Aorta (tissue), 5 donors: ENCODE measurements around the gene PTPRB. TPM values are rescaled to one million over a fixed set of nuclear protein-coding genes. Genes with fewer than 3 reads are reported as not detected.

Experiments used
- ATAC-seq: fragments of 200-7000 bp; cut with Tn5 transposase; one replicate; pipeline ENCODE4 v1.9.1; 2022; ENCODE audit warnings: moderate library complexity; ENCODE audit not compliant: low FRiP score
- DNase-seq, 2 donors: peaks; one replicate each; pipeline ENCODE4 v3.0.0-alpha.2; 2020
- H3K27ac ChIP-seq, 2 donors: one replicate each; pipeline ENCODE4 v1.5.1; 2013; ENCODE audit warnings: low read length in 2 of 2, mild to moderate bottlenecking in 2 of 2, moderate library complexity in 2 of 2, control low read depth in 1 of 2, inconsistent platforms in 1 of 2, low read depth in 1 of 2
- H3K27me3 ChIP-seq, 2 donors: one replicate each; pipeline ENCODE4 v1.6.1; 2013; ENCODE audit warnings: control low read depth in 1 of 2, low read length in 1 of 2, mild to moderate bottlenecking in 1 of 2, moderate library complexity in 1 of 2; ENCODE audit not compliant: insufficient read depth in 2 of 2, control insufficient read depth in 1 of 2
- H3K36me3 ChIP-seq, 2 donors: one replicate each; pipeline ENCODE4 v1.6.1; 2013; ENCODE audit warnings: control low read depth in 1 of 2, low read length in 1 of 2, mild to moderate bottlenecking in 1 of 2; ENCODE audit not compliant: insufficient read depth in 2 of 2, control insufficient read depth in 1 of 2
- H3K4me1 ChIP-seq, 2 donors: one replicate each; pipeline ENCODE4 v1.6.1; 2013; ENCODE audit warnings: low read length in 2 of 2, control low read depth in 1 of 2, mild to moderate bottlenecking in 1 of 2, moderate library complexity in 1 of 2; ENCODE audit not compliant: insufficient read depth in 2 of 2, control insufficient read depth in 1 of 2
- H3K4me3 ChIP-seq, 2 donors: one replicate each; pipeline ENCODE4 v1.5.1; 2013; ENCODE audit warnings: low read length in 2 of 2, control low read depth in 1 of 2, mild to moderate bottlenecking in 1 of 2
- H3K9me3 ChIP-seq: one replicate; pipeline ENCODE4 v1.6.1; 2013; ENCODE audit warnings: mild to moderate bottlenecking, low read length; ENCODE audit not compliant: control insufficient read depth
- WGBS, 2 donors: extraction: QIAGEN DNeasy Blood & Tissue Kit; methylation state at CpG; one replicate each; pipeline ENCODE4 v1.1.7; 2013; 5-methylcytosine and 5-hydroxymethylcytosine counted together
- intact Hi-C, 2 donors: fragments of 100-400 bp; cut with DNase I; formaldehyde crosslinking; loops; one replicate each; pipeline versions ENCODE4 v1.14.2 to v1.15.0; 2022
- polyA plus RNA-seq, 2 donors: library from polyadenylated mRNA; stranded (reverse); fragments of 200-250 nt; gene quantifications; one replicate each; pipeline ENCODE4 v1.2.3, GENCODE V29; 2013
- total RNA-seq, 2 donors: library from RNA; stranded (reverse); fragmentation: NEBNext Ultra II Directional; extraction: Animal tissue kit (Norgen Biotek cat#: 25700); gene quantifications; one replicate each; pipeline ENCODE4 v1.2.1, GENCODE V29; 2021
- donor health status: healthy with polysubstance abuse.
- donor health status: Bipolar disorder and iron deficiency.
- donor health status: DM: no; HTN: no; CAD: no.
- donor health status: DM: no; HTN: no; CAD: no.
- donor health status: DM: yes; HTN: yes; CAD: no.

Gene PTPRB
- total and polyA plus RNA-seq, 4 donors: 0.25 to 53.2 (median 20.1) TPM

DNA sequence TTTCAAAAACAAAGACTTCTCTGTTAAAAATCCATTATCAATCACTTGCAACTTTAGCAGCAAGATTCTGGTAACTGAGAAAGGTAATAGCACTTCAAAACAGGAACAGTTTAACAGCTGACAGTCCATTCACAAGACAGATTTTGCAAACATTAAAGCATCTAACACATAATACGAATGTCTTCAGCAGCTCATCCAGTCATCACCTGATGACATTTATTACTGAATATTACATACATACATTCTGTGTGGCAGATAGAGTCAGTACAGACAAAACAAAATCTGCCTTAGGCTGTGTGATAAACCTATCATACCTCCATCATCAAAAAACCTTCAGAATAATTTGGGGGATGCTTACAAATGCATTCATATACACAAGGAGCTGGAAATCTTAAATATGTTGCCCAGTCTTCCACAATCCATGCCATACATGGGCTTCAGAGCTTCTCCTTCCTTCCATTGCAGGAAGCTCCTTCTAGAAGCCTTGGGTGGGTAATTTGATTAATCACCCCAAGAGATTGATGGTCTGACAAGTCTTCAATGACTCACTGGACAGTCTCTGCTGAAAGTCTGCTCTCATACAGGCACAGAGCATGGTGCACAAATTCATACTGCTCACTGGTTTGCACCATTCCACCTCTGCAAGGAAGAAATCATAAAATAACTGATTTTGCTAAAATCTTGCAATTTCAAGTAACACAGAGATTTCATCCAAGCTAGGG is 1.6 kb upstream of the PTPRB start:
- Histone ChIP-seq H3K27ac (no peak overlapping the region), H3K9me3 (no peaks in the 10 kb centered on the region), H3K4me3 (no peak overlapping the region), H3K27me3 (no peaks in the 10 kb centered on the region), H3K4me1 (no peaks in the 10 kb centered on the region), H3K36me3 (no peaks in the 10 kb centered on the region)
- 87 to 95% methylated on average over 1 of the region's 1 CpG for WGBS, 2 donors
- ATAC-seq (no peak), DNase-seq (no peak)
- intact Hi-C loops: no loop called here

DNA sequence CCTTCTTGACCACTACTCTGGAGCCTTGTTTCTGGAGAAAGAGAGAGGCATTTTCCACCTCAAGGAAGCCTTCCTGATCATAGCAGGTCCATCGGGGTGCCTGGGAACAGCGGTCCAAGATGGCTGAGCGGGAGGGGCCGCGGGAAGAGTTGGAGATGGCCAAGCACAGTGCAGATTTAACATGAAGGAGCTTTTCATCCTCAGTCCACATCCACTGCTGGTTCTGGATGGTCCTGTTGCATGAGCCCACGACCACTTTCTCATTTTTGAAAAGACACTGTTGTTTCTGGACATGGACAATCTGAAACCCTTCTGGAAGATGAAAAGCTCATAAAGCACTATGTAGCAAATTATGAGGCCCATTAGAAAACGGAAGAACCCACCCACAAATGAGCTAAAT is 1.5 kb downstream of the PTPRB start:
- DNase-seq: no peak
- Histone ChIP-seq H3K9me3 (no peaks in the 10 kb centered on the region), H3K27me3 (no peaks in the 10 kb centered on the region), H3K4me3 (no peak overlapping the region), H3K4me1 (no peaks in the 10 kb centered on the region), H3K27ac (no peak overlapping the region), H3K36me3 (no peaks in the 10 kb centered on the region)
- intact Hi-C loops: no loop called here
- ATAC-seq: no peak
- WGBS, 2 donors: 95 to 96% methylated on average over 7 of the region's 7 CpGs

DNA sequence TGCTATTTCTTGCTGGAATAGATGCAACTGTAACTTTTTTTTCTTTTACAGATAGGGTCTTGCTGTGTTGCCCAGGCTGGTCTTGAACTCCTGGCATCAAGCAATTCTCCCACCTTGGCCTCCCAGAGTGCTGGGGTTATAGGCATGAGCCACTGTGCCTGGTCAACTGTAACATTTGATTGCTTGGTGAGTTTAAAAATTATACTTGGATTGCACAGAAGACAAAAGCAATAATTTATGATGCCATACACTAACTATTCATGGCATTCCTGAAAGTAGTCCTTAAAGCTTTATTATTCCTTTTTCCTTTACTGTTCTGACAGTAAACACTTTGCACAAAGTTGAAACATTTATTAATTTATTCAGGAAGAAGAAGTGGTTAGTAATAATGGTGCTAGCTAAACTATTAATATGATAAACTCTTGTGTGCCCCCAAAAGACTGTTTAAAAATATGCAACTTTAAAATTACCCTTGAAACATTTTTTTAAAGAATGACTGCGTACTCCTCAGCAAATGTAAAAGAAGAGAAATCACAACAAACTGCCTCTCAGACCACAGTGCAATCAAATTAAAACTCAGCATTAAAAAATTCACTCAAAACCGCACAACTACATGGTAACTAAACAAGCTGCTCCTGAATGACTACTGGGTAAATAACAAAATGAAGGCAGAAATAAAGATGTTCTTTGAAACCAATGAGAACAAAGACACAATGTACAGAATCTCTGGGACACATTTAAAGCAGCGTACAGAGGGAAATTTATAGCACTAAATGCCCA is 8.3 kb downstream of the PTPRB start:
- 88 to 90% methylated on average over 3 of the region's 3 CpGs for WGBS, 2 donors

DNA sequence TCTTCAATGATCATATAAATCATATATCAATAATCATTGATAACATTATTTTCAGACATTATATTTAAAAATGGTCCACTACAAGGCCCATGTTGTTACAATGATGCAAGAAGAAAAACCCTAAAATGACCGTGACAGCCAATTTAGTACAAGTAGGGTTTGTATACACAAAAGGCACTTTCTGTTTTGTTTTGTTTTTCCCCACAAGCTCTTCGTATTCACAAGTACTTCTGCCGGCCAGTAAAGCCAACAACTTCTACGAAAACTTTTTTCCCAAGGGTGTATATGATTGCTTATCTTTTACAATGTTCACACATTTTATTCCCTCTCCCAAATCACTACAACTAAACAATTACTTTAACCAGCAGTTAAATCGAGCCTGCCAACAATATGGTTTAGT is 9.6 kb downstream of the PTPRB start:
- H3K4me1 ChIP-seq: no peaks in the 10 kb centered on the region
- H3K36me3 ChIP-seq: no peaks in the 10 kb centered on the region
- no peak overlapping the region for H3K4me3 ChIP-seq
- H3K27me3 ChIP-seq: no peaks in the 10 kb centered on the region
- DNase-seq (no peak), ATAC-seq (no peak)
- intact Hi-C loops: no loop called here
- no peaks in the 10 kb centered on the region for H3K9me3 ChIP-seq
- H3K27ac ChIP-seq: no peak overlapping the region
- WGBS, 2 donors: 72% methylated on average over 5 of the region's 5 CpGs

More for the DNA sequence above, 8.3 kb downstream of the PTPRB start:
- H3K4me1 ChIP-seq: no peaks in the 10 kb centered on the region
- H3K9me3 ChIP-seq: no peaks in the 10 kb centered on the region
- H3K27me3 ChIP-seq: no peaks in the 10 kb centered on the region
- DNase-seq (no peak), ATAC-seq (no peak)
- intact Hi-C loops: no loop called here
- no peak overlapping the region for H3K4me3 ChIP-seq
- H3K36me3 ChIP-seq: no peaks in the 10 kb centered on the region
- H3K27ac ChIP-seq: no peak overlapping the region

DNA sequence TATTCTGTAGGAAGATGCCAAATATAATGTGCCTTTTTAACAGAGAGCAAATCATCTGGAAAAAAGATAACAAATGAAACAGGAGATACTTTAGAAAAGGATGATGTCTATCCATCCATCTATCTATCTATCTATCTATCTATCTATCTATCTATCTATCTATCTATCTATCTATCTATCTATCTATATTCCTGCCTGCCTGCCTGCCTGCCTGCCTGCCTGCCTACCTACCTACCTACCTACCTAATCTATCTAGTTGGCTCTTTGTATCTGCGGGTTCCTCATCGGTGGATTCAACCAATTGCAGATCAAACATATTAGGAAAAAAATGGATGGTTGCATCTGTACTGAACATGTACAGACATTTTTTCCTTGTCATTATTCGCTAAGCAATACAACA is 11.0 kb downstream of the PTPRB start:
- Histone ChIP-seq H3K27ac (no peak overlapping the region), H3K27me3 (no peaks in the 10 kb centered on the region), H3K4me3 (no peak overlapping the region), H3K9me3 (no peaks in the 10 kb centered on the region), H3K36me3 (no peaks in the 10 kb centered on the region), H3K4me1 (no peaks in the 10 kb centered on the region)
- ATAC-seq (no peak), DNase-seq (no peak)
- WGBS, 2 donors: 93 to 94% methylated on average over 3 of the region's 3 CpGs
- intact Hi-C loops: no loop called here

DNA sequence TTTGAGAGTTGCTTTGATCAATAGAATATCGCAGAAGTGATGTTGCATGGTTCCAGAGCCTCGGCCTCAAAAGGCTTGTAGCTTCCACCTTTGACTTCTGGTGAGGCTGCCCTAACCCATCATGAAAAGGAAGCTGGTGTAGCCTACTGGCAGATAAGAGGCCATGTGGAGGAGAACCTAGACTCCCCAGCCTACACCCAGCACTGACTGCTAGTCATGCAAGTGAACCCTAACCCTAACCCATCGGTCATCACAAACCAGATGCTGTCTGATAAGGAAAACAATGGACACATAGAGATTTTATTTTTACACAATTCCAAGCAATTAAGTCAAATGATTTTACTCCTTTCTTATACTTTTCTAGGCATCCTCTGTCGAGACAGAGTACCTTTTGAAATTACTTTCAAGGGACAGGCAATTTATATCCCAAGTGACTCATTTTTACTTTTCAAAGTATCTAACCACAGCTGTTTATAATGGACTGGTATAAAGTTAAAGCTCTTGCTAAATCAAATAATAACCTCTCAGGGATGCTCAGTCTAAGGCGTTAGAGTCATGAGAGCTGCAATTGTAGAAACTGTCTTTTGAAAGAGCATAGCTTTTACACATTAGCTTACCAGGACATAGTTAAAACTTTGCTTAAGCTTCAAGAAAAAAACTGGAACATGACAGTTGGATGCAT is 17.6 kb downstream of the PTPRB start:
- WGBS, 2 donors: 86% methylated on average over 5 of the region's 5 CpGs
- no peak overlapping the region for H3K27ac ChIP-seq
- peaks cover 0 to 1% of the 10 kb centered on the region in 2 donors for H3K4me1 ChIP-seq
- peak; percentile 33 for ATAC-seq
- H3K9me3 ChIP-seq: peaks cover 2% of the 10 kb centered on the region
- H3K27me3 ChIP-seq: no peaks in the 10 kb centered on the region
- H3K36me3 ChIP-seq: no peaks in the 10 kb centered on the region
- intact Hi-C loops: no loop called here
- DNase-seq: no peak
- H3K4me3 ChIP-seq: no peak overlapping the region

DNA sequence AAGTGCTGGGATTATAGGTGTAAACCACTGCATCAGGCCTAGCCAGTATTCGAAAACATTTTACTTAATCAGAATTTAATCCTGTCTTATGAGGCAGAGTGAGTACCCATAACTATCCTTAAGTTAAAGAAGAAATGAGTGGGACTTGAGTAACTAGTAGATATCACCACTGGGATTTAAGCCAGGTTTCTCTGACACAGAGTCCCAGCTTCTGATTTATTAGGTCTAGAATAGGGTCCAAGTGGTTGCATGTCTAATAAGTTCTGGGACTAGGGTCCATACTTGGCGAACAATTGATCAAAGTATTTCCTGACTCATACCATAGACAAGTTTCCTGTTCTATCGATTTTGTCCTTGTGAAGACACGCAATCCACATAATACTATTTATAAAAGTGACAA is 18.9 kb downstream of the PTPRB start:
- ATAC-seq: no peak
- H3K4me3 ChIP-seq: no peak overlapping the region
- no peak for DNase-seq
- H3K27ac ChIP-seq: no peak overlapping the region
- H3K27me3 ChIP-seq: no peaks in the 10 kb centered on the region
- intact Hi-C loops: no loop called here
- H3K36me3 ChIP-seq: no peaks in the 10 kb centered on the region
- WGBS, 2 donors: 89% methylated on average over 4 of the region's 4 CpGs
- H3K9me3 ChIP-seq: peaks cover 2% of the 10 kb centered on the region
- peaks cover 0 to 1% of the 10 kb centered on the region in 2 donors for H3K4me1 ChIP-seq

DNA sequence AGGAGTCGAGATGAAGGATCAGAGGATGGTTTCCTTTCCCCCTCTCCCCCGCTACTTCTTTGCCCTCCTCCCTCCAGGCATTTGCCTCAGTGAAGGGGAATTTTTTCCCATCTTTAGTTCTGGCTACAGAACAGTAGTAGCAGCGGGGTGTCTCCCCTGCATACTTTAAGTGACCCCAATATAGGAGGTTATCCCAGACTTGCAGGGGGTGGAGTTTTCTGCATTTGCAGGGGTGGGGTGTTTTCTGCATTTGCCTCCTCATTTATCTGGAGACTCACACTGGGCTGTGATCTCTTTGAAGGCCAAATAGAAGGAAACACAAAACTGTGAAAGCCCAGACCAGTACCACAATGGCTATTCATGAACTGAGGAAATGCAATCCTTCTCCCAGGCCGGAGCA is 19.8 kb downstream of the PTPRB start:
- no peaks in the 10 kb centered on the region for H3K27me3 ChIP-seq
- no peak overlapping the region for H3K27ac ChIP-seq
- H3K4me3 ChIP-seq: no peak overlapping the region
- H3K4me1 ChIP-seq: peaks cover 0 to 1% of the 10 kb centered on the region in 2 donors
- H3K36me3 ChIP-seq: no peaks in the 10 kb centered on the region
- DNase-seq (no peak), ATAC-seq (no peak)
- intact Hi-C loops: no loop called here
- H3K9me3 ChIP-seq: peaks cover 2% of the 10 kb centered on the region
- WGBS, 2 donors: 86 to 89% methylated on average over 4 of the region's 4 CpGs
